Activated CD4-positive, alpha-beta T cell treated with anti-CD3 and anti-CD28 coated beads, Interleukin-2, amount 50 U/mL, for 4 hours (primary cell): ENCODE measurements around the gene CSNK2B.

Experiments used
- DNase-seq, 2 experiments: peaks; one replicate each; pipeline ENCODE4 v3.0.0-alpha.2; 2020

The CSNK2B gene

GRCh38 chr6:31639043-31639442, 26.8 kb upstream of the CSNK2B start:
- no peak for DNase-seq

- peak; percentile 25 to 27 for DNase-seq
Observed at GRCh38 chr6:31639449-31639861, 26.4 kb upstream of the CSNK2B start.

DNA sequence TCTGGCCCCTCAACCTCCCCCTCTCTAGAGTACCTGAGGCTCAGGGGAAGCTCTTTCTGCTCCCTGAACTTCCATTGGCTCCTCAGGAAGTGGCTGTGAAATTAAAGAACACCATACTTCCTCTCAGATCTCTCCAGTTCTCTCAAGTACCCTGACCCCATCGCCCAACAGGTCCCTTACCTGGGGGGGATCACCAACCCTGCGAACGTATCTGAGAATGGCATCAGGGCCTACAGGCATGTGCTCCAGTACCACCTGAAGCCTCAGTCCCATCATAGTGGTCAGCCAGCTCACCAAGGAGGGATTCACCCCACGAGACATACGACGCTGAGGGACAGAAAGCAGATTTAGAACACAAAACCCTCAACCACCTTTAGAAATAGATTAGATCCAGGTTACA, 25.3 kb upstream of the CSNK2B start:
- DNase-seq = no peak

DNA sequence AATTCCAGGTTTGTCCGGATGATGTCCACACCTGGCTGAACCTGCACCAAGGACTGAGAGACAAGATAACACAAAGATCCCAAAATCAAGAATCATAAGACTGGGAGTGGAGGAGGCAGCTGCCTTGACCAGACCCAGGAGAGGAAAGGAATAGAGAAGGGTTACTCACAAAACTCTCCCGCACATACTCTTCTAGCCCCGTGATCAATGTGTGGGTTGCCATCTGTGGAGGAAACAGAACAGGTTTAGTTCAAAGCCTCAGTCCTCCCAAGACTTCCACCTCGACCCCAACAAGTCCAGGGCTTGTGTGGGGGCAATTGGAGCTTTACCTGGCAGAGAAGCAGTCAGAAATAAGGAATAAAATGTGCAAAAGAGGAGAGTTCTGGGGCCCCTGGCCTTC, 24.5 kb upstream of the CSNK2B start:
- no peak for DNase-seq

GRCh38 chr6:31642798-31643570, 22.9 kb upstream of the CSNK2B start:
- DNase-seq = no peak

DNA sequence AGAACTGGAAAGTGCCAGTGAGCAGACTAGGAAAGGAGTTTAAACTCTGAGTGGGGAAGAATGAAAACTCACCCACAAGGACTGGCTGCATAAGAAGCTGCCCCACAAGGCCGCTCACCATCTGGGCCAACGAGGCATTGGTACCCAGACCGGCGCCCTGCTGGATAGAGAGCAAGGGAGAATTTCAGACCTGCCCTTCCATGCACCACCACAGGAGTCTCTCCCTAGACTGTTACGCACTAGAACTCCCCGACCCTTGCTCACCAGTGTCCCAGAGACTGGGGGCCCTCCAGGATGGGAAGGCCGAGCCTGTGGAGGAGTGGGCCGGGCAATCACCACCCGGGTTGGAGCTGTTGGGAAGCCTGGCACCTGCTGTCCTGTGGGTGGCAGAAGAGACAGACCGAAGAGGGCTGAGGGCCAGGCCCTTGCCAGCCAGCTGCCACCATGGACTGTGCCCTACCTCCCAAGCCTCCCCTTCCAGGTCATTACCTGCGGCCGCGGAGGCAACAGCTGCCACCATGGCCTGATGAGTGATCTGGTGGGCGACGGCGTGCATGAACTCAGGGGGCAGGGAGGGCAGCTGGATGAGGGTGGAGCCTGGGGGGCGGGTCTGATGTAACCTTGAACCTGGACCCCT, 21.9 kb upstream of the CSNK2B start:
- DNase-seq = no peak

DNA sequence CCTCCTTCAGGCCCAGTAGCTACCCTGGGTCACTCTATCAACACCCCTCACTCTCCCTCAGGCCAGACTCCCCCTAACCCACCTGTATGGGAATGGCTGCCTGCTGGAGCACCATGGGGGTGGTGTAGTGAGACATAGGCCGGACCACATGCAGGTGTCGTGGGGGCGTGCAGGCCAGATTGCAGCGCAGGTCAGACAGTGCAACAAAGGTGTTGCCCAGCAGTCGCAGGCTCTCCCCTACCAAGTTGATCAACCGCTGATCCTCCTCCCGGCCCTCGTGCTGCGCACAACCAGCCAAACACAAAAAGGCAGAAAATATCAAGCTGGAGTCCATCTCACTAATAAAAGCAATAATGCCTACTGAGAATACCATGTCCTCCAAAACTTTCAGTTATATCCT, 20.6 kb upstream of the CSNK2B start:
- no peak for DNase-seq

- no peak for DNase-seq
Observed at GRCh38 chr6:31651602-31652191, 14.2 kb upstream of the CSNK2B start.

- peak in 1 of 2 experiments; percentile 84 for DNase-seq
Observed at GRCh38 chr6:31652925-31653724, 12.8 kb upstream of the CSNK2B start.

- DNase-seq = no peak
Observed at GRCh38 chr6:31654574-31655348, 11.1 kb upstream of the CSNK2B start.

GRCh38 chr6:31655349-31656237, 10.3 kb upstream of the CSNK2B start, which contains the start of gene APOM:
Gene APOM, plus strand, starts transcription at chr6:31655894. Its CDS starts 73 bp downstream, at chr6:31655967.
- no peak for DNase-seq

DNA sequence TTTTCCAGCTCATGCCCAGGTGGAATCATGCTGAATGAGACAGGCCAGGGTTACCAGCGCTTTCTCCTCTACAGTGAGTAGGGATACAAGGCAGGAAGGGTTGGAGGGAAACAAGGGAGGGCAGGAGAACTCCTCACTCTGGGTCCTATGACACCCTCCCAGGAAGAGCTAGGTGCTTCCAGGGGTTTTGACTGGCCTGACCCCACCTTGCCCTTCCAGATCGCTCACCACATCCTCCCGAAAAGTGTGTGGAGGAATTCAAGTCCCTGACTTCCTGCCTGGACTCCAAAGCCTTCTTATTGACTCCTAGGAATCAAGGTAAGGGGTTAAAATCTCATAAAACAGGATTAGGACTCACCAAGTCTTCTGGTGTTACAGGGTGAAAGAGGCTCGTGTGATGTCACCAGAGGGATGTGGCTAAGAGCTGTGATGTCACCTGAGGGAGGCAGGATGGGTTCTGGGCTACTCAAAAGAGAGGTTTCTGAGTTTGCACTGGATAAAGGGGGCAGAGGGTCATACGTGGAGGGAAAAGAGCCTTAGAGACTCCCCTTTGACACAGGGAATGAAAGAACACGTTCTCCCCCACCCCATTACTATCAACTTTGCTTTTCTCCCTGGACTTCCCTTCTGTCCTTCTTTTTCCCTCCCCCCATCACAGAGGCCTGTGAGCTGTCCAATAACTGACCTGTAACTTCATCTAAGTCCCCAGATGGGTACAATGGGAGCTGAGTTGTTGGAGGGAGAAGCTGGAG, 8.3 kb upstream of the CSNK2B start:
- no peak for DNase-seq

- DNase-seq = no peak
Observed at GRCh38 chr6:31658158-31658688, 7.7 kb upstream of the CSNK2B start.

- DNase-seq = no peak
Observed at GRCh38 chr6:31658983-31659648, 6.8 kb upstream of the CSNK2B start.

GRCh38 chr6:31659649-31660380, 6.1 kb upstream of the CSNK2B start:
- DNase-seq = no peak

GRCh38 chr6:31660381-31661261, 5.3 kb upstream of the CSNK2B start, which contains the start of gene C6orf47:
Gene C6orf47, minus strand, starts transcription at chr6:31660778. Its CDS starts 831 bp downstream, at chr6:31659947.
- peak; percentile 62 to 64 for DNase-seq

DNA sequence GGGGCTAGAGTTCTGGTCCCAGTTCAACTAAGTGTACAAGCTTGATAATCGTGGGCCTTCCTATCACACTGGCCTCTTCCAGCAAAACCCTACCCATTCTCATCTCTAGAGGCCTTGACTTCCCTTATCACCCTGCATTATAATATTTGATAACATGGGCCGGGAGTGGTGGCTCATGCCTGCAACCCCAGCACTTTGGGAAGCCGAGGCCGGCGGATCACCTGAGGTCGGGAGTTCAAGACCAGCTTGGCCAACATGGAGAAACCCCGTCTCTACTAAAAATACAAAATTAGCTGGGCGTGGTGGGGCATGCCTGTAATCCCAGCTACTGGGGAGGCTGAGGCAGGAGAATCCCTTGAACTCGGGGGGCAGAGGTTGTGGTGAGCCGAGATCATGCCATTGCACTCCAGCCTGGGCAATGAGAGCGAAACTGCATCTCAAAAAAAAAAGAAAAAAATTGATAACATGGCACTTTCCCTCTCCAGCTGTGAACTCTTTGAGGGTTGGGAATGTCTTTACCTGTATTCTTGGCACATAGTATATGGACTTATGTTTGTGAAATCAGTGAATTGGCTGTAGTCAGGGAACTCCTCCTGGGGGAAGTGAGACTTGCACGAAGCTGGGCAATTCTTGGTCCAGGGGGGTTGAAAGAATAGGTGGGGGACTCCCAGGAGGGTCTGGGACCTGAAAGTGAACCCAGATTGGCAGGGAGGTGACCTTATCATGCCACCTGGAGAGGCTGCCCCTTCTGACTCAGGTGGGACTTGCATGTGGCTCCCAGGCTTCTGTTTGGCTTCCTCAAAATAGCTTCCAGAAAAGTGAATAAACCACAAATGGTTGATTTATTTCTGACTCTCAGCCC, 4.4 kb upstream of the CSNK2B start:
- no peak for DNase-seq
